Endothelial cell of umbilical vein (primary cell): ENCODE results near the gene GLTP. TPM values are rescaled to one million over a fixed set of nuclear protein-coding genes. Genes with fewer than 3 reads are reported as not detected.

Source experiments
- BruUV-seq: library from RNA; stranded (reverse); fragments of 400-500 nt; replicated peaks from 2 replicates; lab custom pipeline; 2021; lab: Mats Ljungman, UMichigan
- CTCF ChIA-PET: fragments of 300-600, 350-600 bp; sonication (Branson Sonifier 250); formaldehyde crosslinking; loops from one replicate; lab custom pipeline; 2021; ENCODE audit warnings: antibody characterized with exemption, inconsistent platforms; lab: Charles Lee
- POLR2A ChIA-PET: fragments of 300-600, 350-600 bp; sonication (Branson Sonifier 250); formaldehyde crosslinking; loops from one replicate; lab custom pipeline; 2021; ENCODE audit warnings: antibody characterized with exemption, inconsistent platforms; lab: Charles Lee
- DNase-seq: peaks from one replicate; pipeline ENCODE4 v3.0.0-alpha.2; 2011; ENCODE audit warnings: low read depth, low spot score
- FAIRE-seq: peaks from 2 replicates; lab custom pipeline; 2011; peaks lifted over from hg19 to GRCh38; lab: Jason Lieb, UNC
- H2AFZ ChIP-seq: 2 replicates; pipeline ENCODE4 v1.6.0; 2012; ENCODE audit warnings: low read depth, low read length, control low read depth, inconsistent platforms
- H3K27ac ChIP-seq: 2 replicates; pipeline ENCODE4 v1.5.1; 2011; ENCODE audit warnings: low read depth, mild to moderate bottlenecking, control low read depth, low read length, moderate library complexity; ENCODE audit not compliant: insufficient read depth
- H3K27me3 ChIP-seq, 2 experiments: 2 replicates each; pipeline versions ENCODE4 v1.6.0 to v1.6.1; 2011; ENCODE audit warnings: low read length in 2 of 2, mixed read lengths in 1 of 2; ENCODE audit not compliant: control insufficient read depth in 2 of 2, insufficient read depth in 2 of 2
- H3K36me3 ChIP-seq, 2 experiments: 2 replicates in 1 of 2; 3 replicates in 1 of 2; pipeline ENCODE4 v1.5.1; 2011; ENCODE audit warnings: low read length in 2 of 2, mild to moderate bottlenecking in 1 of 2, moderate library complexity in 1 of 2; ENCODE audit not compliant: control insufficient read depth in 2 of 2, insufficient read depth in 2 of 2; ENCODE audit errors: extremely low read depth in 1 of 2
- H3K4me1 ChIP-seq: 3 replicates; pipeline ENCODE4 v1.5.1; 2011; ENCODE audit warnings: mild to moderate bottlenecking, low read length; ENCODE audit not compliant: control insufficient read depth, insufficient read depth; ENCODE audit errors: extremely low read depth
- H3K4me2 ChIP-seq: 2 replicates; pipeline ENCODE4 v1.6.1; 2011; ENCODE audit warnings: low read length, control low read depth, mixed read lengths; ENCODE audit not compliant: insufficient read depth
- H3K4me3 ChIP-seq, 3 experiments: fragments of 200-600 bp in 1 of 3; sonication (generic), shearing (Covaris generic) in 1 of 3; replicated peaks in 1 of 3; 2 replicates each; pipeline ENCODE4 v1.5.1; 2011 to 2016; ENCODE audit warnings: control low read depth in 3 of 3, low read length in 3 of 3, mild to moderate bottlenecking in 2 of 3, inconsistent platforms in 1 of 3, low read depth in 1 of 3, moderate library complexity in 1 of 3; ENCODE audit not compliant: insufficient read depth in 1 of 3
- H3K79me2 ChIP-seq: 2 replicates; pipeline ENCODE4 v1.6.0; 2012; ENCODE audit warnings: low read length, inconsistent platforms; ENCODE audit not compliant: control insufficient read depth, insufficient read depth
- H3K9ac ChIP-seq: replicated peaks from 2 replicates; pipeline ENCODE3; 2011; ENCODE audit warnings: low read length, control low read depth; ENCODE audit not compliant: insufficient read depth; ENCODE audit errors: extremely low read depth
- H3K9me1 ChIP-seq: replicated peaks from 3 replicates; pipeline ENCODE4 v1.6.0; 2011; ENCODE audit warnings: mild to moderate bottlenecking, low read length; ENCODE audit not compliant: control insufficient read depth, insufficient read depth; ENCODE audit errors: extremely low read depth
- H3K9me3 ChIP-seq: replicated peaks from 2 replicates; pipeline ENCODE4 v1.5.1; 2012; ENCODE audit warnings: low read length, inconsistent platforms; ENCODE audit not compliant: control insufficient read depth, insufficient read depth
- H4K20me1 ChIP-seq: replicated peaks from 2 replicates; pipeline ENCODE3; 2011; ENCODE audit warnings: mild to moderate bottlenecking, low read length; ENCODE audit not compliant: control insufficient read depth, insufficient read depth; ENCODE audit errors: extremely low read depth
- CTCF ChIP-seq, 2 donors: IDR thresholded peaks; 1 replicate in 1 of 2; 2 replicates in 1 of 2; pipeline ENCODE4 v1.5.1; 2011; ENCODE audit warnings: low read length in 2 of 2, mild to moderate bottlenecking in 2 of 2, moderate library complexity in 2 of 2, control low read depth in 1 of 2, inconsistent platforms in 1 of 2, low read depth in 1 of 2; ENCODE audit not compliant: insufficient read depth in 1 of 2; ENCODE audit errors: extremely low read depth in 1 of 2
- EZH2 ChIP-seq: IDR thresholded peaks from 2 replicates; pipeline ENCODE4 v1.6.1; 2012; ENCODE audit warnings: borderline replicate concordance, low read depth, mild to moderate bottlenecking, moderate library complexity, low read length, inconsistent platforms; ENCODE audit not compliant: severe bottlenecking
- FOS ChIP-seq: IDR thresholded peaks from 2 replicates; pipeline ENCODE4 v1.6.1; 2011; ENCODE audit warnings: mild to moderate bottlenecking, low read length, moderate library complexity, borderline replicate concordance; ENCODE audit not compliant: insufficient read depth
- GATA2 ChIP-seq: IDR thresholded peaks from 2 replicates; pipeline ENCODE4 v1.7.0; 2011; ENCODE audit warnings: low read depth, mild to moderate bottlenecking, moderate library complexity, mixed read lengths, low read length; ENCODE audit not compliant: insufficient read length, insufficient read depth
- JUN ChIP-seq: IDR thresholded peaks from 2 replicates; pipeline ENCODE4 v1.6.1; 2011; ENCODE audit warnings: borderline replicate concordance, low read depth; ENCODE audit not compliant: insufficient read length, insufficient read depth
- MAX ChIP-seq: IDR thresholded peaks from 2 replicates; pipeline ENCODE4 v1.6.1; 2011; ENCODE audit not compliant: insufficient read depth, insufficient read length
- MYC ChIP-seq: IDR thresholded peaks from one replicate; pipeline ENCODE4 v1.6.1; 2011; ENCODE audit warnings: mild to moderate bottlenecking, low read depth, low read length
- POLR2A ChIP-seq: IDR thresholded peaks from 2 replicates; pipeline ENCODE4 v1.6.1; 2012; ENCODE audit warnings: low read depth, mild to moderate bottlenecking, control low read depth, low read length
- POLR2AphosphoS5 ChIP-seq: IDR thresholded peaks from 2 replicates; pipeline ENCODE4 v1.6.1; 2012; ENCODE audit warnings: low read depth, mild to moderate bottlenecking, control low read depth, low read length, moderate library complexity; ENCODE audit not compliant: insufficient read depth
- dilution Hi-C: fragments of 300-500 bp; cut with MboI; formaldehyde crosslinking; loops from one replicate; pipeline ENCODE4 v1.15.0; 2019; ENCODE audit warnings: low sequenced_read_pairs; ENCODE audit not compliant: extremely low pct_ligation_motif_present
- intact Hi-C: fragments of 100-400 bp; cut with micrococcal nuclease; formaldehyde crosslinking; loops from one replicate; pipeline ENCODE4 v1.10.0; 2022
- polyA plus RNA-seq, 4 experiments: library from polyadenylated mRNA; depleted of rRNA in 3 of 4; stranded (reverse) in 3 of 4; unstranded in 1 of 4; fragments of >200 nt; gene quantifications; 2 replicates each; pipeline versions ENCODE4 v1.2.1 to v1.2.3, GENCODE V29; 2011 to 2012; ENCODE audit warnings: missing spikeins in 1 of 4
- total RNA-seq: library from RNA; stranded (reverse); gene quantifications from 2 replicates; pipeline ENCODE4 v1.2.3, GENCODE V29; 2021

The GLTP gene
- total and polyA plus RNA-seq, 2 donors (not counting 3 experiments of a cell fraction or from before 2014, with no cell fraction given), result 21.5 to 46.6 TPM

- Histone ChIP-seq H3K9ac (no peak overlapping the region), H3K27ac (no peak overlapping the region), H3K4me3 (no peak overlapping the region), H3K4me2 (no peak overlapping the region), H3K36me3 (no peaks in the 10 kb centered on the region), H4K20me1 (no peaks in the 10 kb centered on the region), H3K9me3 (no peaks in the 10 kb centered on the region), H3K4me1 (peaks cover 31% of the 10 kb centered on the region), H3K27me3 (no peaks in the 10 kb centered on the region), H3K79me2 (no peaks in the 10 kb centered on the region), H2AFZ (no peak overlapping the region), H3K9me1 (no peaks in the 10 kb centered on the region)
- dilution Hi-C loops, result no loop called here
- intact Hi-C loops, result no loop called here
- FAIRE-seq (no peak), DNase-seq (no peak)
- BruUV-seq, result no TSS peak
- CTCF ChIA-PET, result interaction anchor here (1.0 to 1.9 kb wide), 2 partner anchors 26 to 40 kb away, joined by 5 read pairs; no protein-coding TSS in a partner anchor
- no peak for TF ChIP-seq MYC
- TF ChIP-seq POLR2A, result no peak
- TF ChIP-seq GATA2, result no peak
- TF ChIP-seq FOS, result no peak
- no peak for TF ChIP-seq EZH2
- TF ChIP-seq POLR2AphosphoS5, result no peak
- TF ChIP-seq MAX, result no peak
- TF ChIP-seq JUN, result no peak
- no peak for TF ChIP-seq CTCF (IDR thresholded peaks at IDR 0.05; ENCODE audit: extremely low read depth in 1 of 2, insufficient read depth in 1 of 2, low read depth in 1 of 2, low read length in 2 of 2)
- POLR2A ChIA-PET, result no interaction called here
Measured at GRCh38 chr12:109885616-109886015, 5.3 kb upstream of the GLTP start.
